GM12878 (cell line): Measurements from ENCODE around the gene RNASEL. TPM values are rescaled to one million over a fixed set of nuclear protein-coding genes. Genes with fewer than 3 reads are reported as not detected.

Experiments
- ATAC-seq: fragments of 200-7000 bp; cut with Tn5 transposase; 3 replicates; pipeline ENCODE4 v1.9.1; 2020; ENCODE audit warnings: mild to moderate bottlenecking, moderate library complexity
- BruUV-seq: library from RNA; stranded (reverse); fragments of 400-500 nt; replicated peaks from 2 replicates; lab custom pipeline; 2021; lab: Mats Ljungman, UMichigan
- CTCF ChIA-PET: fragments of 300-600 bp; sonication (Branson Sonifier 250); formaldehyde crosslinking; extraction: SDS; loops from one replicate; lab custom pipeline; 2021; ENCODE audit warnings: inconsistent platforms; lab: Yijun Ruan, JAX
- POLR2A ChIA-PET: fragments of 350-600 bp; formaldehyde crosslinking; extraction: SDS; loops from one replicate; lab custom pipeline; 2021; ENCODE audit warnings: inconsistent platforms; lab: Charles Lee
- RAD21 ChIA-PET: fragments of 300-600 bp; sonication (Branson Sonifier 250); formaldehyde crosslinking; loops from one replicate; lab custom pipeline; 2023; ENCODE audit warnings: antibody characterized with exemption; ENCODE audit not compliant: unreplicated experiment; lab: Charles Lee
- SMC1A ChIA-PET: fragments of 300-600 bp; sonication (Branson Sonifier 250); formaldehyde crosslinking; loops from one replicate; lab custom pipeline; 2023; ENCODE audit not compliant: unreplicated experiment, uncharacterized antibody; lab: Charles Lee
- DNase-seq: peaks from one replicate; pipeline ENCODE4 v3.0.0-alpha.2; 2011; ENCODE audit warnings: low read depth, low spot score
- FAIRE-seq: peaks from 3 replicates; lab custom pipeline; 2011; peaks lifted over from hg19 to GRCh38; lab: Jason Lieb, UNC
- H2AFZ ChIP-seq: 2 replicates; pipeline ENCODE4 v1.6.0; 2011; ENCODE audit warnings: low read depth, low read length, control low read depth; ENCODE audit not compliant: control insufficient read depth
- H3K27ac ChIP-seq: 2 replicates; pipeline ENCODE4 v1.5.1; 2011; ENCODE audit warnings: control low read depth; ENCODE audit not compliant: control insufficient read depth, insufficient read depth
- H3K27me3 ChIP-seq, 2 experiments: replicated peaks in 1 of 2; 2 replicates each; pipeline versions ENCODE4 v1.6.0 to v1.6.1; 2011; ENCODE audit warnings: low read length in 1 of 2; ENCODE audit not compliant: control insufficient read depth in 2 of 2, insufficient read depth in 2 of 2
- H3K36me3 ChIP-seq, 2 experiments: 2 replicates each; pipeline ENCODE4 v1.5.1; 2011; ENCODE audit warnings: low read length in 1 of 2; ENCODE audit not compliant: control insufficient read depth in 2 of 2, insufficient read depth in 2 of 2
- H3K4me1 ChIP-seq: 2 replicates; pipeline ENCODE4 v1.6.1; 2011; ENCODE audit warnings: mild to moderate bottlenecking, low read length, moderate library complexity, mixed read lengths; ENCODE audit not compliant: control insufficient read depth, insufficient read depth
- H3K4me2 ChIP-seq: 2 replicates; pipeline ENCODE4 v1.6.0; 2011; ENCODE audit warnings: control low read depth; ENCODE audit not compliant: control insufficient read depth, insufficient read depth
- H3K4me3 ChIP-seq: fragments of 200-600 bp; sonication (generic); 2 replicates; pipeline ENCODE4 v1.5.1; 2016
- H3K79me2 ChIP-seq: 2 replicates; pipeline ENCODE4 v1.6.0; 2011; ENCODE audit warnings: low read length; ENCODE audit not compliant: control insufficient read depth, insufficient read depth
- H3K9ac ChIP-seq: 2 replicates; pipeline ENCODE4 v1.8.0; 2011; ENCODE audit warnings: low read length, control low read depth, mixed read lengths; ENCODE audit not compliant: control insufficient read depth, insufficient read depth
- H3K9me3 ChIP-seq: replicated peaks from 3 replicates; pipeline ENCODE4 v1.5.1; 2011; ENCODE audit warnings: mild to moderate bottlenecking, low read length; ENCODE audit not compliant: control insufficient read depth, insufficient read depth
- H4K20me1 ChIP-seq: 2 replicates; pipeline ENCODE4 v1.6.0; 2011; ENCODE audit not compliant: control insufficient read depth, insufficient read depth
- CREB1 ChIP-seq: IDR thresholded peaks from 2 replicates; pipeline ENCODE4 v1.6.1; 2012; ENCODE audit warnings: low read depth, mild to moderate bottlenecking, inconsistent platforms
- IKZF1 ChIP-seq: fragments of 450-650 bp; conservative IDR thresholded peaks from 2 replicates; pipeline ENCODE4 v1.6.1; 2017; ENCODE audit warnings: antibody characterized with exemption, mild to moderate bottlenecking
- IKZF2 ChIP-seq, 2 experiments: fragments of 450-650 bp; IDR thresholded peaks; 2 replicates each; pipeline ENCODE4 v1.6.1; 2017; ENCODE audit warnings: mild to moderate bottlenecking in 2 of 2, moderate library complexity in 2 of 2
- RAD21 ChIP-seq: IDR thresholded peaks from 2 replicates; pipeline ENCODE4 v1.6.1; 2011; ENCODE audit warnings: mild to moderate bottlenecking, low read depth, low read length, moderate library complexity; ENCODE audit not compliant: insufficient read depth
- RAD51 ChIP-seq: fragments of 450-650 bp; IDR thresholded peaks from 2 replicates; pipeline ENCODE4 v1.6.1; 2016; ENCODE audit warnings: moderate library complexity, mild to moderate bottlenecking, inconsistent platforms
- RB1 ChIP-seq: fragments of 450-650 bp; formaldehyde crosslinking; IDR thresholded peaks from 2 replicates; pipeline ENCODE4 v1.6.1; 2017; ENCODE audit warnings: mild to moderate bottlenecking, borderline replicate concordance
- SMAD1 ChIP-seq: fragments of 450-650 bp; IDR thresholded peaks from 2 replicates; pipeline ENCODE4 v1.6.1; 2018; ENCODE audit warnings: mild to moderate bottlenecking, low read depth; ENCODE audit not compliant: partially characterized antibody
- SPI1 ChIP-seq: IDR thresholded peaks from 2 replicates; pipeline ENCODE4 v1.6.1; 2011; ENCODE audit warnings: low read depth, mild to moderate bottlenecking, low read length, moderate library complexity, borderline replicate concordance; ENCODE audit not compliant: insufficient read depth
- TAF1 ChIP-seq: IDR thresholded peaks from 2 replicates; pipeline ENCODE4 v1.6.1; 2011; ENCODE audit warnings: mild to moderate bottlenecking, low read depth, low read length, borderline replicate concordance
- WGBS: methylation state at CpG from one replicate; pipeline ENCODE4 v1.1.6; 2016; ENCODE audit warnings: low lambda C conversion rate; ENCODE audit not compliant: insufficient replicate concordance, insufficient coverage; ENCODE audit errors: missing lambda C conversion rate; 5-methylcytosine and 5-hydroxymethylcytosine counted together
- in situ Hi-C: fragments of 300-500 bp; cut with MboI; formaldehyde crosslinking; loops from 9 replicates; pipeline ENCODE4 v1.14.3; 2018; ENCODE audit warnings: mixed read lengths
- intact Hi-C: fragments of 100-400 bp; cut with micrococcal nuclease; formaldehyde crosslinking; loops from one replicate; pipeline ENCODE4 v1.14.2; 2022; ENCODE audit not compliant: unreplicated experiment
- polyA plus RNA-seq, 11 experiments: library from polyadenylated mRNA; depleted of rRNA in 4 of 11; unstranded in 6 of 11; stranded (reverse) in 5 of 11; fragments of >200 nt; fragmentation: Nextera tagmentation in 4 of 11; fragmentation: Illumina TruSeq in 1 of 11; extraction: Ambion mirVana in 4 of 11; extraction: Trizol in 1 of 11; gene quantifications; 1 replicate in 1 of 11; 2 replicates in 10 of 11; pipeline versions ENCODE4 v1.2.1 to v1.2.3, GENCODE V29; 2011 to 2016; ENCODE audit warnings: inconsistent platforms in 2 of 11, missing spikeins in 2 of 11, low read depth in 1 of 11
- total RNA-seq, 4 experiments: library from RNA; depleted of rRNA in 3 of 4; stranded (reverse); fragments of >200 nt in 3 of 4; fragmentation: Illumina TruSeq in 1 of 4; extraction: Trizol in 1 of 4; gene quantifications; 2 replicates each; pipeline versions ENCODE4 v1.2.1 to v1.2.3, GENCODE V29; 2013 to 2021

RNASEL gene
- total and polyA plus RNA-seq, 10 of the 15 experiments (the other 5 are each of a cell fraction or from before 2014, with no cell fraction given), result 3.0 to 10.8 (median 5.0) TPM

GRCh38 chr1:182624577-182624976 lies 35.5 kb upstream of the RNASEL start:
- intact Hi-C loops (no loop called here), in situ Hi-C loops (no loop called here)
- CTCF ChIA-PET, result interaction anchor here (1.0 to 2.5 kb wide), 9 partner anchors 13 to 160 kb away, joined by 3 to 12 read pairs (median 5); no protein-coding TSS in a partner anchor
- Histone ChIP-seq H3K4me2 (0 out of 2 replicates have a peak overlapping the region, but pooled peaks have one; percentile 12), H3K27ac (peak overlapping the region; percentile 29), H3K9ac (no peak overlapping the region), H3K9me3 (peaks cover 2% of the 10 kb centered on the region; the same call in 1 of the 3 replicates), H3K79me2 (no peaks in the 10 kb centered on the region), H3K4me1 (peaks cover 54% of the 10 kb centered on the region), H2AFZ (no peak overlapping the region; the same call in 1 of the 2 replicates), H3K36me3 (no peaks in the 10 kb centered on the region), H3K27me3 (no peaks in the 10 kb centered on the region), H3K4me3 (no peak overlapping the region), H4K20me1 (no peaks in the 10 kb centered on the region)
- DNase-seq, result no peak
- TF ChIP-seq RAD21, result no peak
- TF ChIP-seq IKZF2 (IDR thresholded peaks at IDR 0.05), result 0 out of 4 replicates have a peak, but pooled peaks of 1 of the 2 experiments have one; percentile 10
- TF ChIP-seq IKZF1, result 0 out of 2 replicates have a peak, but pooled peaks have one; percentile 16
- TF ChIP-seq RAD51, result no peak
- no peak for TF ChIP-seq SMAD1
- 0 out of 2 replicates have a peak, but pooled peaks have one; percentile 17 for TF ChIP-seq SPI1
- 0 out of 2 replicates have a peak, but pooled peaks have one; percentile 25 for TF ChIP-seq CREB1
- TF ChIP-seq TAF1, result no peak
- no peak for TF ChIP-seq RB1
- POLR2A ChIA-PET, result interaction anchor here (1.0 to 3.0 kb wide), 7 partner anchors 10 to 92 kb away, joined by 3 to 11 read pairs (median 4); no protein-coding TSS in a partner anchor
- RAD21 ChIA-PET, result interaction anchor here (0.9 to 3.1 kb wide), 11 partner anchors 8 to 158 kb away, joined by 3 to 23 read pairs (median 4); partner anchors contain the start of gene RGS16
- peak; percentile 8; the same call in 1 of the 3 replicates for ATAC-seq
- SMC1A ChIA-PET, result interaction anchor here (0.7 to 14.8 kb wide), 13 partner anchors 7 to 159 kb away, joined by 3 to 238 read pairs (median 4); partner anchors contain the start of gene RGS16
- no peak for FAIRE-seq
- WGBS, result 0% methylated on average over 1 of the region's 1 CpG
- BruUV-seq, result no TSS peak
